GM12865 (cell line): Measurements from ENCODE around the gene NGEF.

Experiments used
- DNase-seq: peaks from one replicate; pipeline ENCODE4 v3.0.0; 2010; ENCODE audit warnings: low read depth
- H3K4me3 ChIP-seq: 2 replicates; pipeline ENCODE4 v1.5.1; 2011; ENCODE audit warnings: mild to moderate bottlenecking, low read depth, low read length, control low read depth
- CTCF ChIP-seq: IDR thresholded peaks from 2 replicates; pipeline ENCODE4 v1.5.1; 2011; ENCODE audit warnings: low read length, control low read depth, low read depth, inconsistent platforms; ENCODE audit not compliant: insufficient read depth; ENCODE audit errors: missing control alignments

Gene NGEF

GRCh38 chr2:232901736-232902578 is 111.1 kb downstream of the NGEF start:
- no peak for DNase-seq
- no peak for TF ChIP-seq CTCF
- H3K4me3 ChIP-seq, result no peak overlapping the region

GRCh38 chr2:232900811-232901735 is 112.0 kb downstream of the NGEF start:
- H3K4me3 ChIP-seq, result no peak overlapping the region
- no peak for DNase-seq
- TF ChIP-seq CTCF, result no peak

- DNase-seq, result no peak
- H3K4me3 ChIP-seq, result no peak overlapping the region
- TF ChIP-seq CTCF, result no peak
Observed at GRCh38 chr2:232898592-232899543, 114.2 kb downstream of the NGEF start.

GRCh38 chr2:232897598-232898408 is 115.3 kb downstream of the NGEF start:
- H3K4me3 ChIP-seq, result no peak overlapping the region
- no peak for TF ChIP-seq CTCF
- DNase-seq, result no peak

- no peak for TF ChIP-seq CTCF
- no peak overlapping the region for H3K4me3 ChIP-seq
- DNase-seq, result no peak
Observed at GRCh38 chr2:232896720-232897597, 116.1 kb downstream of the NGEF start.
